ENCODE results near the gene ATP12A.

Gene ATP12A

DNA sequence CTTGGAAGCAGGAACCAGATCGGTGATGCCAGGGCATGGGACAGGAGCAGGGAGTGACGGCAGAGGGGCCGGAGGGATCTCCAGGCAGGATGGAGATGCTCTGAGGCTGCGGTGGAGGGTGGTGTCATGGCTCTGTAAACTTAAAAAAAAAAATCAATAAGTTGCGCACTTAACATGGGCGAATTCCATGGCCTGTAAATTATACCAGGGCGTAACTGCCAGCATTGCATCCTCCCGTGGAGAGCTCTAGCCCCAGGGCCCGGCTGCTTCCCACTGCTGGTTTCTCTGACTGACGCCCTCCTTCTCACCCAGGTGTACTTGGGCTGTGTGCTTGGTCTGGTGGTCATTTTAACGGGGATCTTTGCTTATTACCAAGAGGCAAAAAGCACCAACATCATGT is 8.7 kb downstream of the ATP12A start:
- TF ChIP-seq, protein P1, sequence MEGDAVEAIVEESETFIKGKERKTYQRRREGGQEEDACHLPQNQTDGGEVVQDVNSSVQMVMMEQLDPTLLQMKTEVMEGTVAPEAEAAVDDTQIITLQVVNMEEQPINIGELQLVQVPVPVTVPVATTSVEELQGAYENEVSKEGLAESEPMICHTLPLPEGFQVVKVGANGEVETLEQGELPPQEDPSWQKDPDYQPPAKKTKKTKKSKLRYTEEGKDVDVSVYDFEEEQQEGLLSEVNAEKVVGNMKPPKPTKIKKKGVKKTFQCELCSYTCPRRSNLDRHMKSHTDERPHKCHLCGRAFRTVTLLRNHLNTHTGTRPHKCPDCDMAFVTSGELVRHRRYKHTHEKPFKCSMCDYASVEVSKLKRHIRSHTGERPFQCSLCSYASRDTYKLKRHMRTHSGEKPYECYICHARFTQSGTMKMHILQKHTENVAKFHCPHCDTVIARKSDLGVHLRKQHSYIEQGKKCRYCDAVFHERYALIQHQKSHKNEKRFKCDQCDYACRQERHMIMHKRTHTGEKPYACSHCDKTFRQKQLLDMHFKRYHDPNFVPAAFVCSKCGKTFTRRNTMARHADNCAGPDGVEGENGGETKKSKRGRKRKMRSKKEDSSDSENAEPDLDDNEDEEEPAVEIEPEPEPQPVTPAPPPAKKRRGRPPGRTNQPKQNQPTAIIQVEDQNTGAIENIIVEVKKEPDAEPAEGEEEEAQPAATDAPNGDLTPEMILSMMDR (IDR thresholded peaks at IDR 0.05; ENCODE audit: low read depth, low read length): no peak
- DNase-seq (ENCODE audit: low read depth, low spot score): no peak
- no peak overlapping the region for H3K4me3 ChIP-seq (ENCODE audit: low read depth, low read length)
- in situ Hi-C loops (cut with HindIII; ENCODE audit: low sequenced_read_pairs): no loop called here

DNA sequence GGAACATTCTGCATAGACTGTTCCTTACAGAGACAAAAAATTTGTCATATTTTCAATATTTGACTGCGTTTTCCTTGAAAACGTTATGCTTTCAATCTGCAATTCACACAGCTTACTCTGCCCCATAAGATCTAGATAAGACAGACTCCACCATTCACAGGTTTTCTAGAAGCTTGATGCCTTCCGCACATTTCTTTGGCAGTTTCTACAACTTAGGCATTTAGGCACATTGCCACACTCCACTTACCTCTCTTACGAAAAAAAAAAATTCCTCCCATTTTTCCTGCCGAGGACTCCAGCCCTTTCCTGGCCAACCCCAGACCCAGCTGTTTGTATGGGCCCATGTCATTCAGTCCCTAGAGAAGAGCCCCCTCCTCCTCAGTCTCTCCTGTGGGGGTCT is 11.2 kb downstream of the ATP12A start:
- TF ChIP-seq, protein P1 (IDR thresholded peaks at IDR 0.05; ENCODE audit: low read depth, low read length): no peak
- in situ Hi-C loops (cut with HindIII; ENCODE audit: low sequenced_read_pairs): no loop called here
- no peak for DNase-seq (ENCODE audit: low read depth, low spot score)
- H3K4me3 ChIP-seq (ENCODE audit: low read depth, low read length): no peak overlapping the region

DNA sequence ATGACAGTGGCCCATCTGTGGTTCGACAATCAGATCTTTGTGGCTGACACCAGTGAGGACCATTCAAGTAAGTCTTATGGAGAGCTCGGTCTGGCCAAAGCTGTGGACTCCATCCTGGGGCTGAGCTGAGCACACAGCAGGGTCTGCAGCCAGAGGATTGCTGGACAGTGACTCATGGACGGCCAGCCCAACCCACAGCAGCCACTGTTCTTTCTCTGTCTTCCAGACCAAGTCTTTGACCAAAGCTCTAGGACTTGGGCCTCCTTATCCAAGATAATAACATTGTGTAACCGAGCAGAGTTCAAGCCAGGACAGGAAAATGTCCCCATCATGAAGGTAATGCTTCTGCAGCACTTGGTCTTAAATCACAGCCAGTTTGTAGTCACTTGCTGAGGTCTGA is 12.4 kb downstream of the ATP12A start:
- TF ChIP-seq, protein P1 (IDR thresholded peaks at IDR 0.05; ENCODE audit: low read depth, low read length): no peak
- peak; percentile 73 for DNase-seq (ENCODE audit: low read depth, low spot score)
- in situ Hi-C loops (cut with HindIII; ENCODE audit: low sequenced_read_pairs): no loop called here
- H3K4me3 ChIP-seq (ENCODE audit: low read depth, low read length): no peak overlapping the region

DNA sequence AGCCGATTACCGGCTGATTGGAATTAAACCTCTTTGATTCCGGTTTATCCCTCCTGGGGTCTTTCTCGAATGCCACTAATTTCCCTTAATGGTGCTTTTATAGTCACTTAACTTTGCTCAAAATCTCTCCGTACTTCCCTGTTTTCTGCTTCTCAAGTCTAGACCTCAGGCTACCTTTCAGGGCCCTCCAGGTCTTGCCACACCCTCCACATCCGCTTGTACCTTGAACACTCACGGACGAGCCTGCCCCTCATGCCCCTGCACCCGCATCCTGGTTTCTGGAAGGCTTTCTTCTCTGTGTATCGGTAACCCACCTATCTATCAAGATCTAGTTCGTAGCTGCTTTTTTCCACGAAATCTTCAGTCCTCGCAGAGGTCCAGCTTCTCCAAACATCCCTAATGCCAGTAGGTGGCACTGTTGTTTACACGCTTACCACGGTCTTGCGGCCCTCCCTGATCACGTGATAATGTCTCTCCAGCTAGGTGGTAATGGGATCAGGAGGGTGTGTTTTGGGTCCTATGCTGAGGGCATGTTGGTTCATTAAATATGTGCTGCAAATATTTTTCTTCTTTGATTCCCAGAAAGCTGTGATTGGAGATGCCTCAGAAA is 13.8 kb downstream of the ATP12A start:
- in situ Hi-C loops (cut with HindIII; ENCODE audit: low sequenced_read_pairs): no loop called here
- peak; percentile 30 for DNase-seq (ENCODE audit: low read depth, low spot score)
- TF ChIP-seq, protein P1 (IDR thresholded peaks at IDR 0.05; ENCODE audit: low read depth, low read length): peak; percentile 55
- H3K4me3 ChIP-seq (ENCODE audit: low read depth, low read length): no peak overlapping the region

DNA sequence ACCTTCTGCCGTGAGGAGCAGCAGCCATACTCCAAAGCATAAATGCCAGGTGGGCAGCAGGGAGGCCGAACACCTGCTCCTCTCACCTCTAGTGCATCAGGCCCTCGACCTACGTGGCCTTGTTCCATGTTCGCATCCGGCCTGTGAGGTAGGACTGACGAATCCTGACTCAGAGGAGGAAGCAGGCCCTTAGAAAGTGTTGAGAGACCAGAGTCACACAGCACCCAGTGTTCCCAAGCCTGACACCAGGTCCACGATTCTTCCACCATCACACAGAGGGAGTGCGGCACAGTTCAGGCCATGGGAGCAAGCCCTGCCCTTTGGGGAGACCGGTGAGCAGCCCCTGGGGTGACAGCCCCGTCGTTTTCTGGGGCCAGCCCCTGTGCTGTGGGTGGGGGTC is 14.7 kb downstream of the ATP12A start:
- no peak for DNase-seq (ENCODE audit: low read depth, low spot score)
- TF ChIP-seq, protein P1 (IDR thresholded peaks at IDR 0.05; ENCODE audit: low read depth, low read length): no peak
- H3K4me3 ChIP-seq (ENCODE audit: low read depth, low read length): no peak overlapping the region
- in situ Hi-C loops (cut with HindIII; ENCODE audit: low sequenced_read_pairs): no loop called here

DNA sequence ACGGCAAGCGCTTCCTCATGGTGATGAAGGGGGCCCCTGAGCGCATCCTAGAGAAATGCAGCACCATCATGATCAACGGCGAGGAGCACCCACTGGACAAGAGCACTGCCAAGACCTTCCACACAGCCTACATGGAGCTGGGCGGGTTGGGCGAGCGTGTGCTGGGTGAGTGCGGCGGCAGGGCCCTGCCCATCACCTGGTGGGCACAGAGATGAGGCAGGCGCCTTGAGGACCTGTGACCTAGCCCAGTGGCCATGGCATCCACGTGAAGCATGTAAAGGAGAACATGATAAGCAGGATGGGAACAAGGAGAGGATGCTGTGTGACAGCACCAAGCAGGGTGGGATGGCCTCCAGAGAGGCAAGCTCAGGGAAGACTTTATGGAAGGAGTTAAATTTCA is 18.5 kb downstream of the ATP12A start:
- H3K4me3 ChIP-seq (ENCODE audit: low read depth, low read length): no peak overlapping the region
- TF ChIP-seq, protein P1 (IDR thresholded peaks at IDR 0.05; ENCODE audit: low read depth, low read length): no peak
- DNase-seq (ENCODE audit: low read depth, low spot score): no peak
- in situ Hi-C loops (cut with HindIII; ENCODE audit: low sequenced_read_pairs): no loop called here

Measured in astrocyte of the spinal cord (primary cell).